B cell (primary cell): ENCODE data around the gene COG4.

ENCODE experiments used
- EZH2 ChIP-seq: IDR thresholded peaks from 2 replicates; pipeline ENCODE4 v1.6.1; 2012; ENCODE audit warnings: borderline replicate concordance, low read depth, mild to moderate bottlenecking, moderate library complexity, low read length; ENCODE audit not compliant: insufficient read depth, poor library complexity, severe bottlenecking
- TF ChIP-seq, protein P1 (sequence below): fragments of 200-600 bp; IDR thresholded peaks from one replicate; pipeline ENCODE4 v1.8.0; 2022; ENCODE audit warnings: antibody characterized with exemption, mild to moderate bottlenecking

GRCh38 chr16:70437017-70437581, 86.3 kb downstream of the COG4 start:
- TF ChIP-seq, protein P1, sequence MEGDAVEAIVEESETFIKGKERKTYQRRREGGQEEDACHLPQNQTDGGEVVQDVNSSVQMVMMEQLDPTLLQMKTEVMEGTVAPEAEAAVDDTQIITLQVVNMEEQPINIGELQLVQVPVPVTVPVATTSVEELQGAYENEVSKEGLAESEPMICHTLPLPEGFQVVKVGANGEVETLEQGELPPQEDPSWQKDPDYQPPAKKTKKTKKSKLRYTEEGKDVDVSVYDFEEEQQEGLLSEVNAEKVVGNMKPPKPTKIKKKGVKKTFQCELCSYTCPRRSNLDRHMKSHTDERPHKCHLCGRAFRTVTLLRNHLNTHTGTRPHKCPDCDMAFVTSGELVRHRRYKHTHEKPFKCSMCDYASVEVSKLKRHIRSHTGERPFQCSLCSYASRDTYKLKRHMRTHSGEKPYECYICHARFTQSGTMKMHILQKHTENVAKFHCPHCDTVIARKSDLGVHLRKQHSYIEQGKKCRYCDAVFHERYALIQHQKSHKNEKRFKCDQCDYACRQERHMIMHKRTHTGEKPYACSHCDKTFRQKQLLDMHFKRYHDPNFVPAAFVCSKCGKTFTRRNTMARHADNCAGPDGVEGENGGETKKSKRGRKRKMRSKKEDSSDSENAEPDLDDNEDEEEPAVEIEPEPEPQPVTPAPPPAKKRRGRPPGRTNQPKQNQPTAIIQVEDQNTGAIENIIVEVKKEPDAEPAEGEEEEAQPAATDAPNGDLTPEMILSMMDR = no peak
- TF ChIP-seq EZH2 = no peak
